Panc1 (cell line): Measurements from ENCODE around the gene PHOX2A.

Experiments
- CTCF ChIP-seq: fragments of 450-650 bp; IDR thresholded peaks from 2 replicates; pipeline ENCODE4 v1.5.1; 2017; ENCODE audit warnings: mild to moderate bottlenecking
- POLR2AphosphoS5 ChIP-seq: IDR thresholded peaks from 2 replicates; pipeline ENCODE4 v1.6.1; 2012; ENCODE audit warnings: mild to moderate bottlenecking, low read depth, low read length, moderate library complexity
- REST ChIP-seq, 2 experiments: IDR thresholded peaks; 2 replicates each; pipeline ENCODE4 v1.6.1; 2011 to 2012; ENCODE audit warnings: low read depth in 2 of 2, control low read depth in 1 of 2, low read length in 1 of 2, mild to moderate bottlenecking in 1 of 2, moderate library complexity in 1 of 2; ENCODE audit not compliant: insufficient read depth in 1 of 2
- SIN3A ChIP-seq: IDR thresholded peaks from 2 replicates; pipeline ENCODE4 v1.6.1; 2012; ENCODE audit warnings: low read depth, mild to moderate bottlenecking, low read length, moderate library complexity, borderline replicate concordance; ENCODE audit not compliant: insufficient read depth
- TCF7L2 ChIP-seq: IDR thresholded peaks from 2 replicates; pipeline ENCODE4 v1.6.1; 2011; ENCODE audit warnings: mild to moderate bottlenecking, low read depth, low read length, inconsistent platforms

GRCh38 chr11:72225411-72225951 lies 18.5 kb downstream of the PHOX2A start:
- TF ChIP-seq CTCF (no peak), SIN3A (no peak), REST (IDR thresholded peaks at IDR 0.05; ENCODE audit: insufficient read depth in 1 of 2, low read depth in 2 of 2, low read length in 1 of 2) (no peak), POLR2AphosphoS5 (no peak), TCF7L2 (no peak)
